Sigmoid colon (tissue), 7 donors: ENCODE results near the gene LYL1. TPM values are rescaled to one million over a fixed set of nuclear protein-coding genes. Genes with fewer than 3 reads are reported as not detected.

Experiments used
- DNase-seq: peaks from one replicate; pipeline ENCODE4 v3.0.0-alpha.2; 2019
- H3K27ac ChIP-seq, 4 donors: fragments of 200-600 bp; sonication (generic); one replicate each; pipeline ENCODE4 v1.5.1; 2016 to 2019; ENCODE audit warnings: mild to moderate bottlenecking in 1 of 4
- H3K27me3 ChIP-seq, 3 donors: fragments of 200-600 bp; sonication (generic); one replicate each; pipeline ENCODE4 v1.5.1; 2019; ENCODE audit warnings: mild to moderate bottlenecking in 1 of 3
- H3K36me3 ChIP-seq, 4 donors: fragments of 200-600 bp; sonication (generic); one replicate each; pipeline ENCODE4 v1.5.1; 2016 to 2019
- H3K4me1 ChIP-seq, 4 donors: fragments of 200-600 bp; sonication (generic); one replicate each; pipeline ENCODE4 v1.5.1; 2017 to 2019
- H3K4me3 ChIP-seq, 4 donors: fragments of 200-600 bp; sonication (generic); one replicate each; pipeline ENCODE4 v1.5.1; 2017 to 2019; ENCODE audit warnings: mild to moderate bottlenecking in 2 of 4, moderate library complexity in 1 of 4
- H3K9me3 ChIP-seq, 4 donors: fragments of 200-600 bp in 3 of 4; sonication (generic) in 3 of 4; one replicate each; pipeline versions ENCODE4 v1.5.1 to v1.6.1; 2013 to 2019
- CTCF ChIP-seq, 4 experiments: fragments of 450-650 bp in 3 of 4; fragments of 200-600 bp in 1 of 4; IDR thresholded peaks; one replicate each; pipeline ENCODE4 v1.5.1; 2016 to 2019; ENCODE audit warnings: antibody characterized with exemption in 4 of 4, mild to moderate bottlenecking in 3 of 4, moderate library complexity in 2 of 4
- EP300 ChIP-seq, 4 donors: sonication (generic); formaldehyde crosslinking; IDR thresholded peaks; one replicate each; pipeline ENCODE4 v1.6.1; 2017; ENCODE audit warnings: antibody characterized with exemption in 4 of 4
- POLR2A ChIP-seq, 2 donors: fragments of 450-650 bp; IDR thresholded peaks; one replicate each; pipeline ENCODE4 v1.6.1; 2016; ENCODE audit warnings: antibody characterized with exemption in 2 of 2, mild to moderate bottlenecking in 2 of 2, moderate library complexity in 2 of 2
- POLR2AphosphoS5 ChIP-seq, 4 donors: sonication (generic); formaldehyde crosslinking; IDR thresholded peaks; one replicate each; pipeline ENCODE4 v1.6.1; 2017; ENCODE audit warnings: antibody characterized with exemption in 4 of 4
- WGBS, 2 donors: extraction: QIAGEN DNeasy Blood & Tissue Kit; methylation state at CpG; one replicate each; pipeline ENCODE4 v1.1.7; 2013; 5-methylcytosine and 5-hydroxymethylcytosine counted together
- intact Hi-C: fragments of 100-400 bp; cut with DNase I; formaldehyde crosslinking; loops from one replicate; pipeline ENCODE4 v1.15.1; 2023
- polyA plus RNA-seq, 3 donors: library from polyadenylated mRNA; stranded (reverse); fragments of 200-250 nt; gene quantifications; one replicate each; pipeline ENCODE4 v1.2.3, GENCODE V29; 2013
- total RNA-seq, 4 donors: library from RNA; depleted of rRNA; stranded (reverse); fragments of >200 nt; gene quantifications; one replicate each; pipeline ENCODE4 v1.1.0, GENCODE V29; 2016
- donor health status: healthy with polysubstance abuse.
- donor health status: Bipolar disorder and iron deficiency.
- donor health status: healthy.

The LYL1 gene
- total and polyA plus RNA-seq, 7 donors = 3.0 to 18.4 (median 13.8) TPM

GRCh38 chr19:13054626-13055212, 47.9 kb downstream of the LYL1 start:
- H3K4me3 ChIP-seq = peak overlapping the region in 3 of 4 donors; percentile 17 to 29 (median 23)
- TF ChIP-seq CTCF (IDR thresholded peaks at IDR 0.05) = no peak
- peak in 3 of 4 donors; percentile 2 to 3 (median 3) for TF ChIP-seq POLR2AphosphoS5 (IDR thresholded peaks at IDR 0.05)

GRCh38 chr19:13053761-13054625, 48.7 kb downstream of the LYL1 start:
- Histone ChIP-seq H3K27ac (peak overlapping the region; percentile 95 to 99 (median 97)), H3K27me3 (no peaks in the 10 kb centered on the region), H3K36me3 (no peaks in the 10 kb centered on the region), H3K4me3 (no peak overlapping the region), H3K9me3 (no peaks in the 10 kb centered on the region), H3K4me1 (peaks cover 0 to 100% (median 98%) of the 10 kb centered on the region in 4 donors)
- intact Hi-C loops = no loop called here
- DNase-seq = peak; percentile 95
- WGBS, 2 donors = 36 to 55% methylated on average over 17 of the region's 17 CpGs
- TF ChIP-seq EP300 (IDR thresholded peaks at IDR 0.05) (no peak), POLR2AphosphoS5 (IDR thresholded peaks at IDR 0.05) (peak in 3 of 4 donors; percentile 34 to 64 (median 61)), POLR2A (IDR thresholded peaks at IDR 0.05) (no peak)

More at GRCh38 chr19:13054626-13055212, 47.9 kb downstream of the LYL1 start:
- Histone ChIP-seq H3K4me1 (peaks cover 0 to 100% (median 100%) of the 10 kb centered on the region in 4 donors), H3K36me3 (no peaks in the 10 kb centered on the region), H3K9me3 (no peaks in the 10 kb centered on the region), H3K27ac (peak overlapping the region; percentile 95 to 99 (median 97)), H3K27me3 (no peaks in the 10 kb centered on the region)
- 38 to 68% methylated on average over 11 of the region's 11 CpGs for WGBS, 2 donors
- intact Hi-C loops = no loop called here
- peak; percentile 86 for DNase-seq

- H3K4me1 ChIP-seq = peaks cover 0 to 95% (median 90%) of the 10 kb centered on the region in 4 donors
- H3K27ac ChIP-seq = peak overlapping the region; percentile 95 to 99 (median 97)
- TF ChIP-seq POLR2A (IDR thresholded peaks at IDR 0.05) (no peak), CTCF (IDR thresholded peaks at IDR 0.05) (no peak), POLR2AphosphoS5 (IDR thresholded peaks at IDR 0.05) (no peak), EP300 (IDR thresholded peaks at IDR 0.05) (no peak)
- DNase-seq = no peak
- intact Hi-C loops = no loop called here
- no peaks in the 10 kb centered on the region for H3K27me3 ChIP-seq
- H3K9me3 ChIP-seq = no peaks in the 10 kb centered on the region
- H3K4me3 ChIP-seq = no peak overlapping the region
- 71 to 78% methylated on average over 3 of the region's 3 CpGs for WGBS, 2 donors
- no peaks in the 10 kb centered on the region for H3K36me3 ChIP-seq
Measured at GRCh38 chr19:13053238-13053637, 49.4 kb downstream of the LYL1 start.

GRCh38 chr19:13052447-13053175, 50.0 kb downstream of the LYL1 start:
- Histone ChIP-seq H3K9me3 (no peaks in the 10 kb centered on the region), H3K4me1 (peaks cover 0 to 95% (median 87%) of the 10 kb centered on the region in 4 donors), H3K27me3 (no peaks in the 10 kb centered on the region), H3K27ac (peak overlapping the region; percentile 95 to 99 (median 97)), H3K4me3 (no peak overlapping the region), H3K36me3 (no peaks in the 10 kb centered on the region)
- intact Hi-C loops = no loop called here
- DNase-seq = no peak
- WGBS, 2 donors = 77 to 81% methylated on average over 12 of the region's 12 CpGs
- TF ChIP-seq POLR2AphosphoS5 (IDR thresholded peaks at IDR 0.05) (no peak), EP300 (IDR thresholded peaks at IDR 0.05) (no peak), POLR2A (IDR thresholded peaks at IDR 0.05) (no peak), CTCF (IDR thresholded peaks at IDR 0.05) (no peak)
